WERI-Rb-1 (cell line): ENCODE measurements around the gene MAPK11.

Experiments
- DNase-seq: peaks from one replicate; pipeline ENCODE4 v3.0.0-alpha.2; 2020
- H3K27ac ChIP-seq: fragments of 250-450 bp; sonication (Bioruptor Pico); 2 replicates; pipeline ENCODE4 v1.5.1; 2020; ENCODE audit warnings: mild to moderate bottlenecking, moderate library complexity
- H3K27me3 ChIP-seq: fragments of 250-450 bp; sonication (Bioruptor Pico); 2 replicates; pipeline ENCODE4 v1.5.1; 2021; ENCODE audit warnings: mild to moderate bottlenecking, low read depth, moderate library complexity; ENCODE audit not compliant: insufficient read depth, severe bottlenecking
- H3K36me3 ChIP-seq: fragments of 250-450 bp; sonication (Bioruptor Pico); 2 replicates; pipeline ENCODE4 v1.5.1; 2020; ENCODE audit warnings: mild to moderate bottlenecking, moderate library complexity
- H3K4me3 ChIP-seq: 2 replicates; pipeline ENCODE4 v1.5.1; 2011; ENCODE audit warnings: low read depth, mild to moderate bottlenecking, control low read depth, low read length
- H3K9me3 ChIP-seq: fragments of 250-450 bp; sonication (Bioruptor Pico); 2 replicates; pipeline ENCODE4 v1.5.1; 2021; ENCODE audit warnings: mild to moderate bottlenecking, moderate library complexity; ENCODE audit not compliant: severe bottlenecking
- TF ChIP-seq, protein P1 (sequence below): IDR thresholded peaks from 2 replicates; pipeline ENCODE4 v1.5.1; 2011; ENCODE audit warnings: low read depth, mild to moderate bottlenecking, control low read depth, inconsistent platforms, low read length

The MAPK11 gene

DNA sequence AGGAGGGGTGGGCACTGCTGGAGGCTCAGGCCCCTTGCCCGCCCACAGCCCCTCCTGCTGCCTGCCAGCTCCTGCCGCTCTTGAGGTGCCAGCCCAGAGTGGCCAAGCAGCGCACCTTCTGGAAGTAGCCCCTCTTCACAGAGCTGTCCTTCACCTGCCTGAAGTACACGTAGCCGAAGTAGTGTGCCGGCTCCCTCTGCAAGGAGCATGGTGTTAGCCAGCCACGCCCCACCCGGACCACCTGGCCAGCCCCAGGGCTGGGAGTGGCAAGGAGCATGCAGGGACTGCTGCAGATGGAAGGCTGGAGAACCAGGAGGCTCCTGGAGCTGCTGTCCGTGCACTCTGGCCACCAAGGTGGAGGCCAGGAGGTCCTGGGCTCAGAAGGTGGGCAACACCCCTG lies 47.0 kb upstream of the MAPK11 start:
- no peaks in the 10 kb centered on the region for H3K9me3 ChIP-seq
- TF ChIP-seq, protein P1, sequence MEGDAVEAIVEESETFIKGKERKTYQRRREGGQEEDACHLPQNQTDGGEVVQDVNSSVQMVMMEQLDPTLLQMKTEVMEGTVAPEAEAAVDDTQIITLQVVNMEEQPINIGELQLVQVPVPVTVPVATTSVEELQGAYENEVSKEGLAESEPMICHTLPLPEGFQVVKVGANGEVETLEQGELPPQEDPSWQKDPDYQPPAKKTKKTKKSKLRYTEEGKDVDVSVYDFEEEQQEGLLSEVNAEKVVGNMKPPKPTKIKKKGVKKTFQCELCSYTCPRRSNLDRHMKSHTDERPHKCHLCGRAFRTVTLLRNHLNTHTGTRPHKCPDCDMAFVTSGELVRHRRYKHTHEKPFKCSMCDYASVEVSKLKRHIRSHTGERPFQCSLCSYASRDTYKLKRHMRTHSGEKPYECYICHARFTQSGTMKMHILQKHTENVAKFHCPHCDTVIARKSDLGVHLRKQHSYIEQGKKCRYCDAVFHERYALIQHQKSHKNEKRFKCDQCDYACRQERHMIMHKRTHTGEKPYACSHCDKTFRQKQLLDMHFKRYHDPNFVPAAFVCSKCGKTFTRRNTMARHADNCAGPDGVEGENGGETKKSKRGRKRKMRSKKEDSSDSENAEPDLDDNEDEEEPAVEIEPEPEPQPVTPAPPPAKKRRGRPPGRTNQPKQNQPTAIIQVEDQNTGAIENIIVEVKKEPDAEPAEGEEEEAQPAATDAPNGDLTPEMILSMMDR: no peak
- no peak overlapping the region for H3K4me3 ChIP-seq
- no peaks in the 10 kb centered on the region for H3K36me3 ChIP-seq
- no peaks in the 10 kb centered on the region for H3K27me3 ChIP-seq
- no peak overlapping the region for H3K27ac ChIP-seq
- no peak for DNase-seq

DNA sequence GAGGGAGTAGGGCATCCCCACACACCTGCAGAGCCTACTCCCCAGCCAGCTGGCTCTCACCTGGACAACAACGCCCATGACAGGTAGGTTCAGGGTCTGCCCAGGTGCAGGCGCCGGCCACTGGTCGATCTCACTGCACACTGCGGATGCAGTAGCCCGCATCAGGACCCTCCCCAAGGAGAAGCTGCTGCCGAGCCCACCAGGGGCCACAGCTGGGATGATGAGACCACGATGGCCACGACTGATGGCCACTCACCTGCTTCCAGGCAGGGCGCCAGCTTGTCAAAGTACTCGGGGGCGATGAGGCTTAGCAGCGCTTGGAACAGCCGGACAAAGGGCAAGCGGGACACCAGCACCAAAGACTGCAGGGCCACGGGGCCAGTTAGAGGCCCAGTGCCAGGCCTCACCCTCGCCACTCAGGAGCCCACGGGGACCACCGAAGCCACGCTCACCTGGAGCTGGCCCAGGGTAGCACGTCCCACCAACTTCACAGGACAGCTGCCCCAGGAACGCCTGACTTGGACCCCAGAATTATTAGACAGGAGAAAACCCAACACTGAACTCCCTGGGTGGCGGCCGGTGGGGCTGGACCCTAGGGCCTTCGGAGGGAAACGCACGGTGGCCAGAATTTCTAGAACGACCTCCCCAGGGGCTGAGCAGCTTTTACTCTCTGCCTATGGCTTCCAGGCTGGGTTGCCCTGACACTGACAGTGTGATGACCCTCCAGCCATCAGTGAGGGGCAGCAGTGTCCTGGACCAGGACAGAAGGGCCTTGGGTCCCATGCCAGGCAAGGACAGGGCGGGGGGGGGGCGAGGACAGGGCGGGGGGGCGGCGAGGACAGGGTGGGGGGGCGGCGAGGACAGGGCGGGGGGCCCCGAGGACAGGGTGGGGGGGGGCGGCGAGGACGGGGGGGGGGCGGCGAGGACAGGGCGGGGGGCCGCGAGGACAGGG lies 46.2 kb upstream of the MAPK11 start:
- no peak for DNase-seq
- Histone ChIP-seq H3K9me3 (no peaks in the 10 kb centered on the region), H3K27ac (no peak overlapping the region), H3K4me3 (no peak overlapping the region), H3K27me3 (no peaks in the 10 kb centered on the region), H3K36me3 (no peaks in the 10 kb centered on the region)
- TF ChIP-seq, protein P1: no peak

DNA sequence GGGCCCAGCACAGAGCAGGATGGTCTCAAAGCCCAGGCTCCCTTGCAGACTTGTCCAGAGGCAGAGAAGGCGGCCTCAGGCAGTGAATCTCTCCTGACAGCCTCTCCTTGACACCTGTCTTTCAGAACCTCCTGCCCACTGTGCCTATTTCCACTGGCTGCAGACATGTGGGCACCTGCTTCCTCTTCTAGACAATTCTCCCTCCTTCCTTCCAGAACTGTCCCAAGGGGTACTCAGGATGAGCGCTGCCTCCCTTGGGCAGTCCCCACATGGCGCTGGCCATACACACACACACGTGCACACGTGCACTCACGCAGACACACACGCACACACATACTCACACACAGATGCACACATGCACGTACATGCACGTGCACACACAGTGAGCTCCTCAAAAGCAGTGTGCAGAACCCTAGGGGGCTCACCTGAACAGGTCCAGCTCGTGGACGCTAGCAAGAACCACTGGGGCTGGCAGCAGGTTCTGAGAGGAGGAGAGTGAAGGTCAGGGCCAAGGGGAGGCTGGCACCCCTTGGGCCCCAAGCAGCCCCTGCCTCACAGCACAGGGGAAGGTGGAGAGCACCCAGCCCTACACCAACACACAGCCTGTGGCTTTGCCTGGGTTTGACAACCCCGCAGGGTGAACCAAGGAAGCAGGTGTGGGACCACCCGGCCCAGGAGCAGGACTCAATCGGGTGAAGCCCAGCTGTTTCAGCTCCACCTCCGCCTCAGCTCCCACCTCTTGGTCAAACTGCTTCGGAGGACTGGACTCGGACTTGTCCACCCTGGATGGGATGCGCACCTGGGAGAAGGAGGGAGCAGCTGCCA lies 45.3 kb upstream of the MAPK11 start:
- Histone ChIP-seq H3K27me3 (no peaks in the 10 kb centered on the region), H3K27ac (no peak overlapping the region), H3K4me3 (no peak overlapping the region), H3K9me3 (no peaks in the 10 kb centered on the region), H3K36me3 (no peaks in the 10 kb centered on the region)
- no peak for DNase-seq
- TF ChIP-seq, protein P1: no peak

DNA sequence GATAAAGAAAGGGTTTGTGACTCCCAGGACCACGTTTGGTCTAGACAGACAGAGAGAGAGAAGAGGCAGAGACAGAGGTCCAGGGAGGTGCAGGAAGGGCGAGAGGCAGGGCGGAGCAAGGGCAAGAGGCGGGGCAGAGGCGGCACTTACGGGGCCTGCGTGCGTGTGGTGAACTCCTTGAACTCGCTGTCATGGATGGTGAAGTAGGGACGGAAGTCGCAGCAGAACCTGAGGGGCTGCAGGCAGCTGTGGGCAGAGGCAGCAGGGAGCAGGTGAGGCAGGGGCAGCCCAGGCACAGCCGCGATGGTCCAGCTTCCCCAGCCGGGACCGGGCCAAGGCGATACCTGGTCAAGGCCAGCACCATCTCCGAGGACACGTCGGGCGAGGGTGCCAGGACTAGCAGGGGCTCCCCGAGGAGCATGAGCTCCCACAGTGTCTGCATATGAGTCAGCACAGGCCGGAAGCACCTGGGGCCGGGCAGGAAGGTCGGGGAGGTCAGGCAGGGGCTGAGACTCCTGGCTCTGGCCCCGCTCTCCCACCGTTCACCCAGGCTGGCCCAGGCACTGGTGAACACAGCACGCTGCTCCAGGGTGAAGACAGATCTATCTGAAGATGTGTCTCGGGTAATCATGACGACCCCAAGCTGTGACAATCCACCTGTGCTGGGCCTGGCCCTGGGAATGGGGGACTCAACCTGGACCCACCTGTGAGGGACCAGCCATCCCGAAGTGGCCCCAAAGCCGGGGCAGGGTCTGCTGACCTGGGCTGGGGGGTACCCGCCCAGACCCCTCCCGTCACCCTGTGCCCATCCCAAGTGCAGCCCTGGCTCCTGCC lies 44.5 kb upstream of the MAPK11 start:
- no peaks in the 10 kb centered on the region for H3K36me3 ChIP-seq
- H3K9me3 ChIP-seq: no peaks in the 10 kb centered on the region
- no peaks in the 10 kb centered on the region for H3K27me3 ChIP-seq
- no peak overlapping the region for H3K4me3 ChIP-seq
- H3K27ac ChIP-seq: no peak overlapping the region
- TF ChIP-seq, protein P1: no peak
- no peak for DNase-seq

DNA sequence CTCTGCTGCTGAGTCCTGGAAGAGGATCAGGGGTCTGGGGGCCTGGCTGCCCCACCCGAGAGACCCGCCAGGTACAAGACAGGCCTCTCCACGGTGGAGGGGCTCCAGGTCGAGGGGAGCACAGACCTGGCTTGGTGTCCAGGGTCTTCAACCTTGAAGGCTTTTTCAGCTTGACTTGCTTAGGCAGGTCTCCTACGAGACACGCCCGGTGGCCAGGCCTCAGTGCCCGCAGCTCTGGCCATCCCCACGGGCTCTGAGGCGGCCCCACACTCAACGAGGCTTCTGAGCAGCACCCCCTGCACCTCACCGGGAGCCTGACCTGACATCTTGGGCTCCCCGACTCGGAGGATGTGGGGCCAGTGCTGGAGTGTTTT lies 43.9 kb upstream of the MAPK11 start:
- Histone ChIP-seq H3K27ac (no peak overlapping the region), H3K27me3 (no peaks in the 10 kb centered on the region), H3K9me3 (no peaks in the 10 kb centered on the region), H3K4me3 (no peak overlapping the region), H3K36me3 (no peaks in the 10 kb centered on the region)
- TF ChIP-seq, protein P1: no peak
- no peak for DNase-seq
